Esophagus muscularis mucosa (tissue), 3 donors: Measurements from ENCODE around the gene FXYD7.

Experiments
- EP300 ChIP-seq: sonication (generic); formaldehyde crosslinking; IDR thresholded peaks from one replicate; pipeline ENCODE4 v1.6.1; 2017; ENCODE audit warnings: antibody characterized with exemption
- TF ChIP-seq, protein P1 (sequence below), 3 experiments: fragments of 200-600 bp in 2 of 3; fragments of 450-650 bp in 1 of 3; sonication (generic) in 2 of 3; IDR thresholded peaks; one replicate each; pipeline ENCODE4 v1.5.1; 2017 to 2019; ENCODE audit warnings: antibody characterized with exemption in 3 of 3, mild to moderate bottlenecking in 2 of 3, moderate library complexity in 1 of 3

GRCh38 chr19:35171730-35172129 is 28.7 kb downstream of the FXYD7 start:
- TF ChIP-seq, protein P1, sequence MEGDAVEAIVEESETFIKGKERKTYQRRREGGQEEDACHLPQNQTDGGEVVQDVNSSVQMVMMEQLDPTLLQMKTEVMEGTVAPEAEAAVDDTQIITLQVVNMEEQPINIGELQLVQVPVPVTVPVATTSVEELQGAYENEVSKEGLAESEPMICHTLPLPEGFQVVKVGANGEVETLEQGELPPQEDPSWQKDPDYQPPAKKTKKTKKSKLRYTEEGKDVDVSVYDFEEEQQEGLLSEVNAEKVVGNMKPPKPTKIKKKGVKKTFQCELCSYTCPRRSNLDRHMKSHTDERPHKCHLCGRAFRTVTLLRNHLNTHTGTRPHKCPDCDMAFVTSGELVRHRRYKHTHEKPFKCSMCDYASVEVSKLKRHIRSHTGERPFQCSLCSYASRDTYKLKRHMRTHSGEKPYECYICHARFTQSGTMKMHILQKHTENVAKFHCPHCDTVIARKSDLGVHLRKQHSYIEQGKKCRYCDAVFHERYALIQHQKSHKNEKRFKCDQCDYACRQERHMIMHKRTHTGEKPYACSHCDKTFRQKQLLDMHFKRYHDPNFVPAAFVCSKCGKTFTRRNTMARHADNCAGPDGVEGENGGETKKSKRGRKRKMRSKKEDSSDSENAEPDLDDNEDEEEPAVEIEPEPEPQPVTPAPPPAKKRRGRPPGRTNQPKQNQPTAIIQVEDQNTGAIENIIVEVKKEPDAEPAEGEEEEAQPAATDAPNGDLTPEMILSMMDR (IDR thresholded peaks at IDR 0.05), result no peak
- TF ChIP-seq EP300, result no peak
